Activated CD8-positive, alpha-beta memory T cell treated with anti-CD3 and anti-CD28 coated beads, Interleukin-2, amount 10 ng/mL, durations not matched to agents 7 days and 5 days (primary cell): ENCODE measurements around the gene MAML2. TPM values are rescaled to one million over a fixed set of nuclear protein-coding genes. Genes with fewer than 3 reads are reported as not detected.

Experiments
- ATAC-seq: fragments of 150-1000 bp; cut with Tn5 transposase; one replicate; pipeline ENCODE4 v1.10.0; 2021; ENCODE audit warnings: moderate library complexity
- CTCF ChIA-PET: fragments of 350-600 bp; sonication (Branson Sonifier 250); formaldehyde crosslinking; loops from one replicate; lab custom pipeline; 2021; ENCODE audit warnings: antibody characterized with exemption; lab: Charles Lee
- DNase-seq: peaks from one replicate; pipeline ENCODE4 v3.0.0-alpha.2; 2020
- H3K27ac Mint-ChIP-seq: one replicate; pipeline ENCODE4 v1.8.0; 2021; ENCODE audit warnings: mild to moderate bottlenecking, mixed read lengths
- H3K27me3 Mint-ChIP-seq: one replicate; pipeline ENCODE4 v1.8.0; 2021; ENCODE audit warnings: mixed read lengths
- H3K36me3 Mint-ChIP-seq: one replicate; pipeline ENCODE4 v1.8.0; 2021; ENCODE audit warnings: mild to moderate bottlenecking, mixed read lengths
- H3K4me1 Mint-ChIP-seq: one replicate; pipeline ENCODE4 v1.8.0; 2021; ENCODE audit warnings: mixed read lengths
- H3K4me3 Mint-ChIP-seq: one replicate; pipeline ENCODE4 v1.8.0; 2021; ENCODE audit warnings: mild to moderate bottlenecking, moderate library complexity, mixed read lengths
- H3K9me3 Mint-ChIP-seq: one replicate; pipeline ENCODE4 v1.8.0; 2022; ENCODE audit warnings: low read depth, mixed read lengths
- total RNA-seq, 2 experiments: library from RNA; stranded (reverse); gene quantifications; one replicate each; pipeline ENCODE4 v1.2.3, GENCODE V29; 2021

MAML2 gene
- total RNA-seq, 2 experiments from 2014 or later: 12.7 to 14.5 TPM

GRCh38 chr11:96310236-96310635 is 32.8 kb downstream of the MAML2 start:
- CTCF ChIA-PET: interaction anchor here (1.1 kb wide), 1 partner anchor 33 kb away, joined by 4 read pairs; the partner anchor contains the start of gene MAML2
- Mint-ChIP-seq H3K36me3 (peaks cover 25% of the 10 kb centered on the region), H3K4me1 (peaks cover 39% of the 10 kb centered on the region), H3K9me3 (no peaks in the 10 kb centered on the region), H3K27me3 (no peaks in the 10 kb centered on the region), H3K4me3 (no peak overlapping the region), H3K27ac (no peak overlapping the region)
- no peak for DNase-seq
- no peak for ATAC-seq

- no peak for DNase-seq
- Mint-ChIP-seq H3K4me3 (no peak overlapping the region), H3K27ac (no peak overlapping the region), H3K27me3 (no peaks in the 10 kb centered on the region), H3K36me3 (peaks cover 22% of the 10 kb centered on the region), H3K9me3 (no peaks in the 10 kb centered on the region), H3K4me1 (peaks cover 33% of the 10 kb centered on the region)
- CTCF ChIA-PET: no interaction called here
- ATAC-seq: no peak
Measured at GRCh38 chr11:96309643-96310017, 33.4 kb downstream of the MAML2 start.

GRCh38 chr11:96309016-96309642 is 33.9 kb downstream of the MAML2 start:
- Mint-ChIP-seq H3K36me3 (peaks cover 23% of the 10 kb centered on the region), H3K4me3 (no peak overlapping the region), H3K4me1 (peaks cover 30% of the 10 kb centered on the region), H3K27ac (no peak overlapping the region), H3K27me3 (no peaks in the 10 kb centered on the region), H3K9me3 (no peaks in the 10 kb centered on the region)
- DNase-seq (no peak), ATAC-seq (no peak)
- CTCF ChIA-PET: interaction anchor here (1.4 kb wide), 1 partner anchor 34 kb away, joined by 4 read pairs; the partner anchor contains the start of gene MAML2

GRCh38 chr11:96307776-96308140 is 35.2 kb downstream of the MAML2 start:
- Mint-ChIP-seq H3K4me1 (peaks cover 29% of the 10 kb centered on the region), H3K27me3 (no peaks in the 10 kb centered on the region), H3K27ac (no peak overlapping the region), H3K4me3 (no peak overlapping the region), H3K36me3 (peaks cover 21% of the 10 kb centered on the region), H3K9me3 (no peaks in the 10 kb centered on the region)
- CTCF ChIA-PET: interaction anchor here (1.4 kb wide), 1 partner anchor 35 kb away, joined by 4 read pairs; the partner anchor contains the start of gene MAML2
- DNase-seq (no peak), ATAC-seq (no peak)

- ATAC-seq: no peak
- Mint-ChIP-seq H3K36me3 (peaks cover 18% of the 10 kb centered on the region), H3K27ac (no peak overlapping the region), H3K27me3 (no peaks in the 10 kb centered on the region), H3K4me1 (peaks cover 26% of the 10 kb centered on the region), H3K4me3 (no peak overlapping the region), H3K9me3 (no peaks in the 10 kb centered on the region)
- CTCF ChIA-PET: interaction anchor here (0.7 to 1.4 kb wide), 2 partner anchors 14 to 36 kb away, joined by 3 to 4 read pairs; partner anchors contain the start of gene MAML2
- DNase-seq: no peak
Measured at GRCh38 chr11:96306933-96307775, 35.8 kb downstream of the MAML2 start.

- ATAC-seq: no peak
- no peak overlapping the region for H3K27ac Mint-ChIP-seq
- H3K36me3 Mint-ChIP-seq: peaks cover 14% of the 10 kb centered on the region
- H3K4me3 Mint-ChIP-seq: no peak overlapping the region
- H3K9me3 Mint-ChIP-seq: no peaks in the 10 kb centered on the region
- H3K4me1 Mint-ChIP-seq: peaks cover 23% of the 10 kb centered on the region
- H3K27me3 Mint-ChIP-seq: no peaks in the 10 kb centered on the region
- CTCF ChIA-PET: interaction anchor here (0.8 kb wide), 1 partner anchor 33 kb away, joined by 3 read pairs; no protein-coding TSS in a partner anchor
- DNase-seq: no peak
Measured at GRCh38 chr11:96306600-96306932, 36.4 kb downstream of the MAML2 start.

- ATAC-seq (no peak), DNase-seq (no peak)
- Mint-ChIP-seq H3K9me3 (no peaks in the 10 kb centered on the region), H3K27ac (no peak overlapping the region), H3K36me3 (peaks cover 10% of the 10 kb centered on the region), H3K27me3 (no peaks in the 10 kb centered on the region), H3K4me1 (peaks cover 23% of the 10 kb centered on the region), H3K4me3 (no peak overlapping the region)
- CTCF ChIA-PET: interaction anchor here (0.7 to 0.8 kb wide), 2 partner anchors 20 to 33 kb away, joined by 3 read pairs; no protein-coding TSS in a partner anchor
Measured at GRCh38 chr11:96306071-96306470, 36.9 kb downstream of the MAML2 start.

- CTCF ChIA-PET: interaction anchor here (2.8 kb wide), 1 partner anchor 39 kb away, joined by 8 read pairs; the partner anchor contains the start of gene MAML2
- no peak overlapping the region for H3K4me3 Mint-ChIP-seq
- H3K36me3 Mint-ChIP-seq: peaks cover 13% of the 10 kb centered on the region
- peaks cover 34% of the 10 kb centered on the region for H3K4me1 Mint-ChIP-seq
- no peak for ATAC-seq
- no peaks in the 10 kb centered on the region for H3K27me3 Mint-ChIP-seq
- H3K27ac Mint-ChIP-seq: no peak overlapping the region
- DNase-seq: no peak
- H3K9me3 Mint-ChIP-seq: no peaks in the 10 kb centered on the region
Measured at GRCh38 chr11:96303980-96304379, 39.0 kb downstream of the MAML2 start.

- no peaks in the 10 kb centered on the region for H3K9me3 Mint-ChIP-seq
- H3K36me3 Mint-ChIP-seq: peaks cover 16% of the 10 kb centered on the region
- ATAC-seq: no peak
- no peak overlapping the region for H3K4me3 Mint-ChIP-seq
- peaks cover 38% of the 10 kb centered on the region for H3K4me1 Mint-ChIP-seq
- H3K27ac Mint-ChIP-seq: no peak overlapping the region
- CTCF ChIA-PET: interaction anchor here (2.8 kb wide), 1 partner anchor 40 kb away, joined by 8 read pairs; the partner anchor contains the start of gene MAML2
- no peak for DNase-seq
- no peaks in the 10 kb centered on the region for H3K27me3 Mint-ChIP-seq
Measured at GRCh38 chr11:96303064-96303463, 39.9 kb downstream of the MAML2 start.

- peaks cover 30% of the 10 kb centered on the region for H3K4me1 Mint-ChIP-seq
- CTCF ChIA-PET: interaction anchor here (2.8 kb wide), 1 partner anchor 41 kb away, joined by 8 read pairs; the partner anchor contains the start of gene MAML2
- H3K4me3 Mint-ChIP-seq: no peak overlapping the region
- DNase-seq (no peak), ATAC-seq (no peak)
- H3K9me3 Mint-ChIP-seq: no peaks in the 10 kb centered on the region
- H3K27me3 Mint-ChIP-seq: no peaks in the 10 kb centered on the region
- no peak overlapping the region for H3K27ac Mint-ChIP-seq
- H3K36me3 Mint-ChIP-seq: peaks cover 18% of the 10 kb centered on the region
Measured at GRCh38 chr11:96301818-96302217, 41.2 kb downstream of the MAML2 start.

- Mint-ChIP-seq H3K27me3 (no peaks in the 10 kb centered on the region), H3K9me3 (no peaks in the 10 kb centered on the region), H3K4me1 (peaks cover 42% of the 10 kb centered on the region), H3K36me3 (peaks cover 17% of the 10 kb centered on the region), H3K4me3 (no peak overlapping the region), H3K27ac (no peak overlapping the region)
- DNase-seq (no peak), ATAC-seq (no peak)
- CTCF ChIA-PET: interaction anchor here (1.6 kb wide), 1 partner anchor 15 kb away, joined by 7 read pairs; no protein-coding TSS in a partner anchor
Measured at GRCh38 chr11:96299155-96299888, 43.7 kb downstream of the MAML2 start.

GRCh38 chr11:96295369-96295768 is 47.6 kb downstream of the MAML2 start:
- no peak for DNase-seq
- Mint-ChIP-seq H3K27ac (no peak overlapping the region), H3K4me1 (peaks cover 62% of the 10 kb centered on the region), H3K4me3 (no peak overlapping the region), H3K36me3 (peaks cover 23% of the 10 kb centered on the region), H3K27me3 (no peaks in the 10 kb centered on the region), H3K9me3 (no peaks in the 10 kb centered on the region)
- ATAC-seq: no peak
- CTCF ChIA-PET: interaction anchor here (1.9 to 2.2 kb wide), 2 partner anchors 44 to 48 kb away, joined by 7 to 8 read pairs; partner anchors contain the start of gene MAML2

- peak overlapping the region; percentile 21 for H3K27ac Mint-ChIP-seq
Measured at GRCh38 chr11:96294289-96294688, 48.7 kb downstream of the MAML2 start.

More at GRCh38 chr11:96294289-96294688, 48.7 kb downstream of the MAML2 start:
- H3K4me1 Mint-ChIP-seq: peaks cover 53% of the 10 kb centered on the region
- DNase-seq: no peak
- H3K9me3 Mint-ChIP-seq: no peaks in the 10 kb centered on the region
- CTCF ChIA-PET: interaction anchor here (1.1 to 1.9 kb wide), 2 partner anchors 23 to 45 kb away, joined by 3 to 8 read pairs; no protein-coding TSS in a partner anchor
- H3K36me3 Mint-ChIP-seq: peaks cover 22% of the 10 kb centered on the region
- H3K4me3 Mint-ChIP-seq: peak overlapping the region; percentile 28
- no peak for ATAC-seq
- no peaks in the 10 kb centered on the region for H3K27me3 Mint-ChIP-seq
